ENCODE data around the gene DNAJC4. TPM values are rescaled to one million over a fixed set of nuclear protein-coding genes. Genes with fewer than 3 reads are reported as not detected.

DNAJC4 gene
- total and polyA plus RNA-seq, 2 of the 8 experiments (the other 6 are each of a cell fraction or from before 2014, with no cell fraction given), result 14.6 to 31.0 TPM

DNA sequence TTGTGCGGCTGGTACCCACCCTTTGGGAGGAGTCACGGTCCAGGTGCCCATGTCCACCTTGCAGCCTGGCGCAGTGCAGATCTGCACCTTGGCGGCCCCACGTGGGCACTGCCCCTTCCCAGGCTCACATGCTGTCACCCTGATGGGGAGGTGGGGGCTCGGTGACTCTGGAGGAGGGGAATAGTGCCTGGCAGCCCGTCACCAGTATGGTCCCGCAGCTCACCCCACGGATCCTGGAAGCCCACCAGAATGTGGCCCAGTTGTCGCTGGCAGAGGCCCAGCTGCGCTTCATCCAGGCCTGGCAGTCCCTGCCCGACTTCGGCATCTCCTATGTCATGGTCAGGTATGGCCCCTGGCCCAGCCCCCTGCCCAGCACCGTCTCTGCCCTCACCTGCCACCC, 9.6 kb upstream of the DNAJC4 start:
- Histone ChIP-seq H2BK5ac (ENCODE audit: low read depth, low read length) (no peak overlapping the region; the same call in 1 of the 2 replicates), H3K27ac (ENCODE audit: low read depth, low read length) (no peak overlapping the region), H4K5ac (ENCODE audit: insufficient read length, low read depth, low read length) (no peak overlapping the region), H2BK12ac (ENCODE audit: low read depth, low read length) (no peak overlapping the region), H2AFZ (ENCODE audit: low read length) (no peak overlapping the region), H3K4me2 (ENCODE audit: insufficient read depth in 1 of 2, low read depth in 2 of 2, low read length in 2 of 2) (no peak overlapping the region), H3K27me3 (replicated peaks in 1 of 4; ENCODE audit: control insufficient read depth in 3 of 4, extremely low read depth in 1 of 4, insufficient read depth in 3 of 4, low read length in 3 of 4) (no peaks in the 10 kb centered on the region), H3K4ac (replicated peaks; ENCODE audit: insufficient read length, low read depth, low read length) (no peak overlapping the region), H3K14ac (ENCODE audit: insufficient read length) (no peak overlapping the region), H3K56ac (replicated peaks; ENCODE audit: insufficient read length, low read depth, low read length) (no peak overlapping the region), H3K23me2 (ENCODE audit: low read depth, low read length) (peaks cover 5% of the 10 kb centered on the region; the same call in 1 of the 2 replicates), H2AK5ac (ENCODE audit: low read depth, low read length) (no peak overlapping the region), H2BK120ac (replicated peaks; ENCODE audit: low read depth, low read length) (no peak overlapping the region), H3K4me1 (replicated peaks in 1 of 4; ENCODE audit: control insufficient read depth in 3 of 4, insufficient read depth in 4 of 4, low read length in 3 of 4) (peaks cover 0 to 6% (median 5%) of the 10 kb centered on the region in 4 experiments; a peak in 4 of 7 replicates), H4K20me1 (replicated peaks in 1 of 2; ENCODE audit: control insufficient read depth in 1 of 2, insufficient read depth in 2 of 2, low read length in 2 of 2) (peaks cover 2 to 13% of the 10 kb centered on the region in 2 experiments), H2BK15ac (ENCODE audit: low read length) (no peak overlapping the region), H3K79me1 (ENCODE audit: low read depth, low read length) (no peaks in the 10 kb centered on the region), H4K91ac (replicated peaks; ENCODE audit: insufficient read length, low read length) (no peak overlapping the region), H3K23ac (ENCODE audit: insufficient read length) (no peak overlapping the region), H3K4me3 (ENCODE audit: extremely low read depth in 1 of 4, insufficient read depth in 2 of 4, low read depth in 3 of 4, low read length in 4 of 4) (no peak overlapping the region), H3K9me3 (ENCODE audit: insufficient read depth in 2 of 2, low read depth in 1 of 2, low read length in 1 of 2) (no peaks in the 10 kb centered on the region), H3K36me3 (ENCODE audit: control insufficient read depth in 2 of 4, insufficient read depth in 4 of 4, low read length in 3 of 4) (peaks cover 0 to 9% (median 5%) of the 10 kb centered on the region in 4 experiments; a peak in 4 of 8 replicates), H4K8ac (ENCODE audit: extremely low read depth, insufficient read depth, low read length) (no peak overlapping the region), H3K79me2 (ENCODE audit: control insufficient read depth in 1 of 2, insufficient read depth in 2 of 2, low read length in 2 of 2) (no peaks in the 10 kb centered on the region), H3K9ac (replicated peaks in 1 of 4; ENCODE audit: extremely low read depth in 1 of 4, low read depth in 3 of 4, low read length in 3 of 4) (no peak overlapping the region), H2BK20ac (ENCODE audit: low read length) (no peak overlapping the region), H3K18ac (ENCODE audit: extremely low read depth, low read length) (no peak overlapping the region)
- DNase-seq (ENCODE audit: low read depth in 1 of 2, low spot score in 2 of 2), result no peak
- CTCF ChIA-PET (ENCODE audit: partially characterized antibody), result interaction anchor here (1.1 to 2.8 kb wide), 3 partner anchors 10 to 31 kb away, joined by 5 to 19 read pairs (median 6); partner anchors contain the start of genes FERMT3 and PLCB3
- WGBS, 2 experiments (ENCODE audit: extremely low coverage in 1 of 2, insufficient coverage in 1 of 2, insufficient read length in 1 of 2, insufficient replicate concordance in 2 of 2, low coverage in 1 of 2, low lambda C conversion rate in 2 of 2, missing lambda C conversion rate in 1 of 2), result 92% methylated on average over 14 of the region's 14 CpGs; no CpG with 5 or more reads in 1 of the 2 experiments
- FAIRE-seq, result no peak
- POLR2A ChIA-PET (ENCODE audit: partially characterized antibody), result interaction anchor here (0.7 to 14.1 kb wide), 3 partner anchors 12 to 35 kb away, joined by 3 to 253 read pairs (median 10); partner anchors contain the start of genes FERMT3 and STIP1
- TF ChIP-seq, protein P1, sequence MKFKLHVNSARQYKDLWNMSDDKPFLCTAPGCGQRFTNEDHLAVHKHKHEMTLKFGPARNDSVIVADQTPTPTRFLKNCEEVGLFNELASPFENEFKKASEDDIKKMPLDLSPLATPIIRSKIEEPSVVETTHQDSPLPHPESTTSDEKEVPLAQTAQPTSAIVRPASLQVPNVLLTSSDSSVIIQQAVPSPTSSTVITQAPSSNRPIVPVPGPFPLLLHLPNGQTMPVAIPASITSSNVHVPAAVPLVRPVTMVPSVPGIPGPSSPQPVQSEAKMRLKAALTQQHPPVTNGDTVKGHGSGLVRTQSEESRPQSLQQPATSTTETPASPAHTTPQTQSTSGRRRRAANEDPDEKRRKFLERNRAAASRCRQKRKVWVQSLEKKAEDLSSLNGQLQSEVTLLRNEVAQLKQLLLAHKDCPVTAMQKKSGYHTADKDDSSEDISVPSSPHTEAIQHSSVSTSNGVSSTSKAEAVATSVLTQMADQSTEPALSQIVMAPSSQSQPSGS (IDR thresholded peaks at IDR 0.05; ENCODE audit: low read length), result no peak
- TF ChIP-seq YY1 (IDR thresholded peaks at IDR 0.05; ENCODE audit: low read depth, low read length) (no peak), GABPA (IDR thresholded peaks at IDR 0.05; ENCODE audit: borderline replicate concordance, insufficient read depth, low read length) (no peak), TCF12 (IDR thresholded peaks at IDR 0.05; ENCODE audit: low read depth, low read length) (no peak), USF2 (IDR thresholded peaks at IDR 0.05; ENCODE audit: low read length) (no peak), CTBP2 (IDR thresholded peaks at IDR 0.05; ENCODE audit: borderline replicate concordance, insufficient read depth, insufficient read length, low read length) (no peak), NRF1 (IDR thresholded peaks at IDR 0.05; ENCODE audit: low read depth, low read length) (no peak), ASH2L (IDR thresholded peaks at IDR 0.05; ENCODE audit: low read length) (no peak), MAFK (IDR thresholded peaks at IDR 0.05; ENCODE audit: low read depth, low read length) (no peak), ZNF274 (IDR thresholded peaks at IDR 0.05; ENCODE audit: borderline replicate concordance, extremely low read depth, low read length) (no peak), CBX8 (IDR thresholded peaks at IDR 0.05; ENCODE audit: borderline replicate concordance, low read depth, low read length) (no peak)

All from H1 (cell line).